NCI-H2171 treated with DMSO at 0.1 percent for 48 hours (cell line): ENCODE data around the gene FOXO1.
"Not testable (repeated sequence)": the region's sequence is repeated elsewhere in the genome, so short reads cannot be mapped to it uniquely, and the experiment has no call there.

Experiments used
- DNase-seq: peaks from one replicate; lab custom pipeline; 2025; lab: John Stamatoyannopoulos, UW

Gene FOXO1

DNA sequence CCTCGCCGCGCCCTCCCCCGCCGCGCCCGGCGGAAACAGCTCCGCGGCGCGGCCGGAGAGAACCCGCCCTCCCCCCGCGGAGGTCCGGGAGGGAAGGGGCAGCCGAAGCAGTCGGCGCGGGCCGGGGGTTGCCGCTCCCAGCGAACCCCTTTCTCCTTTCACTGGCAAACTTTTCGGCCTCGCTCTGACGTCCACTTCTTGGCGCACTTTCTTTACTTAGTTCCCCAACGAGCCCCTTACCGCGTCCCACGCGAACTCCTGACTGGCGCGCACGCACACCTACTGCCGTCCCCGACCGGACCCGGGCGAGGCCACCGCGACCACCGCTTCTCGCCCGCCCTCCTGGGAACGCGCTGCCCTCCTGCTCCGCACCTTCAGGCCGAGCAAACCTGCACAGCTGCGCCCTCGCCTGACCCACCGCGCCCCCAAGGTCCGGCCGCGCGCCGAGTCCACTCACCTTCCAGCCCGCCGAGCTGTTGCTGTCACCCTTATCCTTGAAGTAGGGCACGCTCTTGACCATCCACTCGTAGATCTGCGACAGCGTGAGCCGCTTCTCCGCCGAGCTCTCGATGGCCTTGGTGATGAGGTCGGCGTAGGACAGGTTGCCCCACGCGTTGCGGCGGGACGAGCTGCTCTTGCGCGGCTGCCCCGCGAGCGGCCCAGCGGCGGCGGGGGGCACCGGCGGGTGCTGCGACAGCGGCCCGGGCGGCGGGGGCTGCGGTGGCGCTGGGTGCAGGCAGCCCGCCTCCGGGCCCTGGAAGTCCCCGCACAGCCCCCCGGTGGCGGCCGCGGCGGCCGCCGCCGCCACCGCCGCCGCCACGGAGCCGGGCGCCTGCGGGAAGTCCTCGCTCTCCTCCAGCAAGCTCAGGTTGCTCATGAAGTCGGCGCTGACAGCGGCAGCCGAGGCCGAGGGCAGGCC lies 1.1 kb downstream of the FOXO1 start:
- peak; percentile 8 for DNase-seq

DNA sequence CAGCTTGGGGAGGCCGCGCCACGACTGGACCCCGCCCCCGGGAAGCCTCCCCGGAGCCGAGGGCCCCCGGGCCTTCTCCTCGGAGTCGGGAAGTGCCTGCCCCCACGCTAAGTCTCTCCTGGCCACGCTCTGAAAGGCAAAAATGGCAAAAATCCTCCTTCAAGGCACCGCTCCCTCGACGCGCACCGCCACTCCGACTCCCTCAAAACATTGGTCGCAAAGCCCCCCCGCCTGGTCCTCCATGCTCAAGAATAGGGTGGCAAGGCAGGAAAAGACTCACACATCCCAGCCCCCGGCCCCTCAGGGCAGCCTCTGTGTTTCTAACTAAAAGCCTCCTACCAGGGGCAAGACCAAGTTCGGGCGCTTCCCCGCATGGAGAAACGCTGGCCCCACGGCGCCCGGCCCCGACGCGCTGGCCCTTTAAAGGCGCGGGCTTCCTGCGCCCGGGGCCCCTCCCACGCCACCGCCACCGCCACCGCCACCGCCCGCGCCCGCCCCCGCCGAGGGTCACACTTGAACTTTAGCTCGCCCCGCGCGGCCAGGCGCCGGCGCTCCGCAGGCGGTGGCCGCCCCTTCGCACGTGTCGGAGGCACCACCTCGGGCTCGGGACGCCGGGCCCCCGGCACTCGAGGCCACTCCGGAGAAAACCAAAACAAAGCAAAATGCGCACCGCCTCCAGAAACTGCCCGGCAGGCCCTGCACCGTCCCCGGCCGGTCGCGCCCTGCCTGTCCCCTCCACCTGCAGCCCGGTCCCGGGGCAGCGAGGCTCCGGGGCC lies 1.9 kb downstream of the FOXO1 start:
- no peak for DNase-seq

DNA sequence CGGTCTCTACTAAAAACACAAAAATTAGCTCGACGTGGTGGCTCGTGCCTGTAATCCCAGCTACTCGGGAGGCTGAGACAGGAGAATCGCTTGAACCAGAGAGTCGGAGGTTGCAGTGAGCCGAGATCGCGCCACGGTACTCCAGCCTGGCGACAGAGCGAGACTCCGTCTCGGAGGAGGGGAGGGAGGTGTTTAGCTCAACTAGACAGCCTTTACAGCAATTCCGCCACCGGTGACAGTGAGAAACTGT lies 2.4 kb downstream of the FOXO1 start:
- not testable (repeated sequence) for DNase-seq

DNA sequence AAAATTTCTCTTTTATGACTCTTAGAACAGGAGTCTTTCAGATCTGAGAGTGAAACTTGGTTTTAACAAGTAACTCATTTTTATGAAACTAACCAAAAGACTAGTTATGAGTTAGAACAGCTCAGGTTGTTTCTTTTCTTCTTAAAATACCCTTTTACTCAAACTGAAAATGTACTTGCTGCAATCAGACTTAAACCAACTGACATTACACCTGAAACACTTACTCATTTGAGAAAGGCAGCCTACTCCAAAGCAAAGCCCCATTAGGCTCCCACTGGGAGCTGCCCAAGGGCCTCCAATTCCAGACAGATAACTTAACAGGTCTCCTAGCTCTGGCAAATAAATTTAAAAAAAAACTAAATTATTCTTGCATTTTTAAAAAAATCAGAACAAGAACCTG lies 3.6 kb downstream of the FOXO1 start:
- no peak for DNase-seq

DNA sequence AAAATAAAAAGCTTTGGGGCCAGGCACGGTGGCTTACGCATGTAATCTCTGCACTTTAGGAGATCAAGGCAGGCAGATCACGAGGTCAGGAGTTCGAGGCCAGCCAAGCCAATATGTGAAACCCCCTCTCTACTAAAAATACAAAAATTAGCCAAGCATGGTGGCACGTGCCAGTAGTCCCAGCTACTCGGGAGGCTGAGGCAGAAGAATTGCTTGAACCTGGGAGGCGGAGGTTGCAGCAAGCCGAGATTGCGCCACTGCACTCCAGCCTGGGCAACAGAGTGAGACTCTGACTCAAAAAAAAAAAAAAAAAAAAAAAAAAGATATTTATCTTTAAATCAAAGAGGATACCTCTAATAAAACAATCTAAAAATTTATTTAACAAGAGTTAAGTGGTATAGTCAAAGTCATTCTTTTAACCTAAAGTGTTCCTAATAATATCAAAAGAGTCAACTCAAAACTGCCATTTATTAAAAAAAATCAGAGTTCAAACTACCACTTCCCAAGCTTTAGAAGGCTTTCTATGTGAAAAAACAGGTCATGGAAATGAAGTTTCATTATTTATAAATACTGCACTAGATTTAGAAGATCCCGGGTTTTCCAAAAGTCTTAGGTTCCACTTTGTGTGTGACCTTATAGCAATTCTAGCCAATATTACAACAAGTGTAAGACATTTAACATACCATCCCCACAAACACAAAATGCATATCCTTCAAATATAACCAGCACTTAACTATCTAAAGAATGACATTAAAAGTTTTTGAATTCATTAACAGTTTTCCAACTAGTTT lies 4.4 kb downstream of the FOXO1 start:
- no peak for DNase-seq

DNA sequence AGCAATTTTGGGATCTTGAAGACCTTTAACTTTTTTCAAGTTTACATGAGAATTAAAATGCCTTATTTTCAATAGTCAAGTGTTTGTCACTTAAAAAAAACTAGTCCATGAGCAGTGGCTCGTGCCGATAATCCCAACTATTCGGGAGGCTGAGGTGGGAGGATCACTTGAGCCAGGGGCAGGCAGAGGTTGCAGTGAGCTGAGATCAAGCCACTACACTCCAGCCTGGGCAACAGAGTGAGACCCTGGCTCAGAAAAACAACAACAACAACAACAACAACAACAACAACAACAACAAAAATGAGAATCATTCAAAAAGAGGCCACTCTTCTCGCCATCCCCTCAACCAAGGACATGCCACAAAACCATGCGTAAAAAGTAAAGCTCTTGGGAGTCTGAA lies 5.7 kb downstream of the FOXO1 start:
- no peak for DNase-seq

DNA sequence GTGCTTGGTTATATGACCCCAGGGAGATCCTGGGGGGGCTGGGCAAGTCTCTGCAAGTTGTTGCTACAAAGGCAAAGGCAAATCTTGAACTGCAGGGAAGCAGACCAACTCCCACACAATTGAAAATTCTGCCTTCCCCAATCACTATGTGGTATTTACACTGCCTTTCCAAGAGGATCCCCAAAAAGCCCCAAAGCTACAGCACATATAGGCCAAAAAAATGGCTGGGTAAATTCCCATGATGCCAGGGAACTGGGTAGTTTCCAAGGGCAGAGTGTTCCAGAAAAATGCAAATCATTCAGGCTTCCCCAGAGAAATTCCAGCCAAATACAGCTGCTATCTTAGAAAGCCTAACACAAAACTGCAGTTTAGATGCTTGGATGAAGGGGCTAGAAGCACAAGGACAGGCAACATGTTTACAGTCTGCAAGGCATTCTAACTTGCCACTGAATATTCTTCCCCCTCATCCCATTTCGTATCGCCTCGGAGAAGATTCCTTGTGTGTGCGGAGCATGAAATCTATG lies 6.2 kb downstream of the FOXO1 start:
- DNase-seq = peak; percentile 12

DNA sequence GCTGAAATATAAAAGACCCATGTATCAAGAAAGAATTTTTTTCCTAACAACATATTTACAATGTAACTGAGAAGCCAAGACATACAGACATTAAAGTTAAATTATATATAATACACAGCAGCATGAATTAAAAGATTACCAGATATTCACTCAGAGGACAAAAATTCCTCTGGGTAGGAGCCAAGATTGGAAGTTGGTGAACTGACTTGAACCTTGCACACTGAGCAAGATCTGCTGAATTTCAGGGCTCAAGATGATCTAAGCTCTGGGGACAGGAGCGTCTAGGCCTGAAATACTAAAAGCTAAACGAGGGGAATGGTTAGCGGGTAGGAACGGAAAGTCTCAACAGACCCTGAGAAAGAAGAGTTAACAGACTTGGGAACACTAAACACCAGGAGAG lies 8.5 kb downstream of the FOXO1 start:
- no peak for DNase-seq

DNA sequence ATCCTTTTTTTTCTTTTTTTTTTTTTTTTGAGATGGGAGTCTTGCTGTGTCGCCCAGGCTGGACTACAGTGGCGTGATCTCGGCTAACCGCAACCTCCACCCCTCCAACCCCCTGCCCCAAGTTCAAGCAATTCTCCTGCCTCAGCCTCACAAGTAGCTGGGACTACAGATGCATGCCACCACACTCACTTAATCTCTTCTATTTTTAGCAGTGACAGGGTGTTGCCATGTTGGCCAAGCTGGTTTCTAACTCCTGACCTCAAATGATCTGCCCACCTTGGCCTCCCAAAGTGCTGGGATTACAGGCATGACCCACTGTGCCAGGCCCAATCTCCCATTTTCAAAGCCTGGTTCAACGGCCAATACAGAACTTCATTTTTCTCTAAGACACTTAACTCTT lies 9.1 kb downstream of the FOXO1 start:
- no peak for DNase-seq

DNA sequence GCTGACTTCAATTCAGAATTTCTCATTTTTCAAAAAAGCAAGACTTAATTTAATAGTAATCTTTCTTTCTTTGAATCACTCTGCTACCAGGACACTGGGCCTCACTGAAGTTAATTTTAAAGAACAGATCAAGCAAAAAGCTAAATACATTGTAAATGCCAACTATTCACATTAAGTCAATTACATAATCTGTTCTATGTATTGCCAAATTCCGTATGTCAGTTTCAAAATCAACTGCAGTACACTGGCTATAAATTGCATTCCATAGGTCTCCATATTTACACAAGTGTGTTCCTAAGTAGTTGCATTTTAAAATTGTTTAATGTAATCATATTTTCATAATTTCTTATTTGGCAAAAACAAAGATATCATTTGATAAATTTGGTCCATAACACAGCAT lies 10.1 kb downstream of the FOXO1 start:
- no peak for DNase-seq

DNA sequence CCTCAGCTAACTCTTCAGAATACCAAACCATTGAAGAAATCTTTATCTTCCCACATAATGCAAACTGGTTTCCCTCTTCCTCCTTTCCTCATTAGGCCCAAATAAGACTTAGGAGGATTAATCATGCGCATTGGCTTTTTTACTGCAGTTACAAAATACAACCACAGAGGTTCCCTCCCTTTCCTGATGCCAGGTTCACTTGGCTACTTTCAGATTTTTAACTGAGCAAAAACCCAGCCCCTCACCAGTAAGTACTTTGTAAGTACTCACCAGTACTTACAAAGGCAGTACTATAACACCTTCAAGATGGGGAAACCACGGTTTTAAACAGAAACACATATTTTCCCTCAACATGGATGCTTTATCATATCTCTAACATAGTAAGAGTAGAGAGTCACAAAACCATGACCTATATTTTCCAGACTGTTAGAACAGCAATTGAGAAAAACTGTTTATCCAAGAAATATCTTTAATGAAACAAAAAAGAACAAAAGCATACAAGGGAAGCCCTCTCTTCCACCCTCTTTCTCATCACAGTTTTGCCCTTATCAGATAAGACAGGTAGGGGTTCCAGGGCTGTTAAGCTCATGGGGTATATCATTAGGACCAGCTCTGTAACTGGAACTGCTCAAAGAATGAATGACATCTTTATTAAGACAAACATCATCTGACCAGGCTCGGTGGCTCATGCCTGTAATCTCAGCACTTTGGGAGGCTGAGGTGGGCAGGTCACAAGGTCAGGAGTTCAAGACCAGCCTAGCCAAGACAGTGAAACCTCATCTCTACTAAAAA lies 12.7 kb downstream of the FOXO1 start:
- DNase-seq = no peak

DNA sequence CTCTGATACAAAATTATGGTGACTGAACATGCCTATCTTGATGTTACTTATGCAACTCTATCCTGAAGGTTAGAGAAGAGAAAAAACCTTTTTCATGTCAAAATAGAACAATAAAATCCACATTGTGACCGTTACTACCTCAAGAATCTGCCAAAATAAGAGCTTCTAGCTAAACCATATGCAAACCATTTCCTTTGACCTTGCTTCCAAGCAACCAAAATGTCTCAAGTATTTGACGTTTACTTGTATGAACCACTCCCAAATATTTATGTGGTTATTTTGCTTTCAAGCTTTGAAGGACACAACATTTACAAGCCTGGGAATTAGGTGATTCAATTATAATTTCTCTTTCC lies 13.9 kb downstream of the FOXO1 start:
- no peak for DNase-seq

DNA sequence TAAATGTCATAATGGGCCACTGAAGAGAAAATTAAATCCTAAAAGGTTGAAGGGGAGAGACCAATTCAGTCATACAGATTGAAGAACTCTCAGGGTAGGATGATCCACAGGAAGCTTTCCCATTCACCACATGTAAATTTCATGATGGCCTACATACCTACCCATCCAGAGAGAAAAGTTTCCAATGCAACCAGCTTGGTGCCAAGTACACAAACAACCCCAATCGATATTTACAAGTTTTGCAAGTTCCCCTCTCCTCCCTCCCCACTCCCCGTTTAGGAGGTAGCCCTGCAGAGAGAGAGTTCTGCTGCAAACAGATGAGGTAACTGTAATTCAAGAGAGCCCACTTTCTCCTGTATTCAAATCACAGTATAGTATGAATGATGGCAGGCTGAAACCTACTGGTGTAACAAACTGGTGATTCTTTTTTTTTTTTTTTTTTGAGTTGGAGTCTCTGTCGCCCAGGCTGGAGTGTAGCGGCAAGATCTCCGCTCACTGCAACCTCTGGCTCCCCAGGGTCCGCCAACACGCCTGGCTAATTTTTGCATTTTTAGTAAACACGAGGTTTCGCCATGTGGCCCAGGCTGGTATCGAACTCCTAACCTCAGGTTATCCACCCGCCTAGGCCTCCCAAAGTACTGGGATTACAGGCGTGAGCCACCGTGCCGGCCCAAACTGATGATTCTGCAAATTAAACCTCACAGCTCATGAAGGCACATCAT lies 14.4 kb downstream of the FOXO1 start:
- DNase-seq = no peak

DNA sequence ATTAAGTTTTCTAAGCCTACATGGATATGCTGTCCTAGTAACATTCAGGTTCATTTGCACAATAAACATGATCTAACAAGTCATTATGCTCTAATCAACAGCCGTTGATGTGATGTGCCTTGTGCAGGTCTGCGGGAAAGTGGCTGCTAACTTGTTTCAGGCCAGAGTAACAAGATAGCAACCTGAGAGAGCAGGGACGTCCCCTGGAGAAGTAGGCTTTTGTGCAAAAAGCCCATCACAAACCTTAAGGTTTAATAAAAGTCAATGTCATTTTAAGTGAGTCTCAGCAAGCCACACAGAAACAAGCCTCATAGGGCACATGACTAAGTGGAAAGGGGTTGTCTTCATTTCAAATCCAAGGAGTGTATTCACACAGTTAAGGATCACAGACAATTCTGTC lies 17.6 kb downstream of the FOXO1 start:
- no peak for DNase-seq

DNA sequence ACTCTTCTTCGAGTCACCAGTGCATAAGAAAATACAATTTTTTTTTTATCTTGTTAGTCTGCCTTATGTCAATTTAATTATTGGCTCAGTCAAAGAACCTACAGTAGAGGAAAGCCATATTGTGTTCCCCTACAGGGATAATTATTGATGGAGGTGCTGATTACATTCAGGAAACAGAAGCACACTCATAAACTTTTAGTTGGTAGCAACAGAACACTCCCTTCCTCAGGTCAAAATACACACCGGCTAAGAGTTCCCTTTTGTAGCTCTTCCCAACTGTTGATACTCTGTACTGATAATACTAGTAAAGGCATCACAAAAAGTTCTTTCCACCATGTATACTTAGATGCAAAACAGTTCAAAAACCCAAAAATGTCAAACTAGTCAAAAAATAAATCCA lies 18.4 kb downstream of the FOXO1 start:
- DNase-seq = peak; percentile 34

DNA sequence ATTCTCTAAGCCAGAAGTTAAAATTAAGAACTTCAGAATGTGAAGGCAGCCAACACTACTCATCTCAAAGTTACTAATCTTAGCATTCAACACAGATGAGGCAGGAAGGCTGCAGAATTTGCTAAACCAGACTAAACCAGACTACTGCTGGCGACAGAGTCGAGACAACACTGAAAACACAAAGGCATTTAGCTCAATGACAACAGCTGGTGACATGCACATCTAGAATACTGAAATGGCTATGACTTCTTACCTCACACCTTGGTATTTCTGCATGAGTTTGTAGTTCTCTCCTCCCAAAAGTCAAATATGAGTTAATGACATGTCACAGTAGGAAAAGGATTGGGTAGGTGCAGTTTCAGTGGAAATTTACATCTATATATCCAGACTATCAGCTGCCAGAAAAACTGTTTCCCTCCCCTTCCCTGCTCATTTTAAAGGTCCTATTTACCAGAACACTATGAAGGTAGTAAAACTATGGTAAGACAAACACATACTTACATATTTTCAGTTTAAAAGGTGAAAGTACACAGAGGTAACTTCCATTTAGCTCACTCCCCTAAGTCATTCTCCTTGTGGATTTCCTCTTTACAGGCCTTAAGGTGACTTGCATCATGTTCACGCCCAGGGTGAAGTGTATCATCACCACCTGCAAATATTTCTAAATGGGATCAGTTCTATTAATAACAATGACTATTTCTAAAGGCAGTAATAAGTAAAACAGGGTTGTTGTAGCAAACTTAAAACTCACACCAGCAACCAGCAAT lies 21.4 kb downstream of the FOXO1 start:
- no peak for DNase-seq

DNA sequence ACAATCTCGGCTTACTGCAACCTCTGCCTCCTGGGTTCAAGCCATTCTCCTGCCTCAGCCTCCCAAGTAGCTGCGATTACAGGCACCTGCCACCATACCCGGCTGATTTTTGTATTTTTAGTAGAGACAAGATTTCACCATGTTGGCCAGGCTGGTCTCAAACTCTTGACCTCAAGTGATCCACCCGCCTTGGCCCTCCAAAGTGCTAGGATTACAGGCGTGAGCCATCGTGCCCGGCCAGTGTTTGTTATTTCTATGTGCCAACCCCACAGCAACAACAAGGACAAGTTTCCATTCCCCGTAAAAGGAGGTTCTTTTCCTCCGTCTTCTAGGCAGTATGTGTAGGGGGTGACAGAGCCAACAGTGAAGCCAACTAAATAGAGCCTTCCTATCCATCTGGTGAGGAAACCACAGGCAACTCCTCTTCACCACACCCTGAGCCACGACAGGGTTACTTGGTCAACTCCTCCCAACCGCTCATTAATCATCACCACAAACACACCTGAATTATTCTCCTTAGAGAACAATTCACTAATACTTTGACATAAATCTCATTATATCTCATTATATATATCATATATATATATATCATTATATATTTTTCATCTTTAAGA lies 25.5 kb downstream of the FOXO1 start:
- no peak for DNase-seq

DNA sequence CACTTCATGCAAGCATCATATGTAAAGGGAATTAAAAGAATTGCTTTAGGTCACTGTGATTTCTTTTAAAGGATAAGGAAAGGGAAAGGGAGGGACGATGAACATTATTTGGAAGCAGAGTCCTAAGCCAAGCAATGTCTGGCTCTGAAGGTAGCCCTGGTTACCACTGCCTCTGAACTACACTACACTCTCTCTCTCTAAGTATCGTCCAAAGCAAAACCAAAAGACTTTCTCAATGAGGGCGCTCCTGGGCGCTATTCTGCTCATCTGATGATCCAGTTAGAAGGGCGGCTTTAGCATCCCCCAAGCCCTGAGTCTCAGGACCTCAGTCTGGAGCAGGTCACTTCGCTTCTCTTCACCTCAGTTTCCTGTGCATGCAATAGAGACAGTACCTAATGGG lies 26.2 kb downstream of the FOXO1 start:
- DNase-seq = no peak

DNA sequence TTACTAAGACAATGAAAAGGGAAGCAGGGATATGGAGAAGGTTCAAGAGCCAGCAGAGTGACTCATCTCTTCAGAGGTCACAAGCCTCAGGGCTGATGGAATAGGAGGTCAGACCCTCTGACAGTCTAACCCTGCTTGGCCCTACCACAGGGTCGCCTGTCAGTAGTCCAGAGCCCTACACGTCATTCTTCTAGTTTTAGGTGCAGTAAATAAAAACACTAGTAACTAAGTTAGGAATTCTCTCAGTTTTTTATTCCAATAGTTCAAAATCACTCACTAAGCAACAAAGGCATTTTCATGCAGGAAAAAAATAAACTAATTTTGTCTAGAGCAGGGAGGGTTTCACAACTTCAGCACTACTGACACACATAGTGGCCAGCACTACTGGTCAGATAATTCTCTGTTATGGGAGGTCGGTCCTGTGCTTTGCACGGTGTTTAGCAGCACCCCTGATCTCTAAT lies 27.2 kb downstream of the FOXO1 start:
- no peak for DNase-seq

DNA sequence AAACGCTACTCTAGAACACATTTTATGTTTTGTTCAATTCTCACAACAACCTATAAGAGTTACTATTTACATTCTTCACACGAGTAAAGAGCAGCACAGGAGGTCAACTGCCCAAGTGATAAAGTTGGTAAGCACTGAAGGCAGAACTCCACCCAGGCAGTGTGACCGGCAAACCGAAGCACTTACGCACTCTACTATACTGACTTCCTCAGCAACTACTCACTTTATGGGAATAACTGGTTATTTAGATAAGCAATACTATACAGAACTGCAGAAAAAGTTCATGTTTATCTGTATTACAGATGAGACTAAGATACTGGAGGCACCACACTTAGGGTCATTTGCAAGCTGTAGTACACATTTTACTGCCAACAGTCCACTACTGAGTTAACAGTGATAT lies 28.8 kb downstream of the FOXO1 start:
- no peak for DNase-seq
